ENCODE results near the gene OR10G8. TPM values are rescaled to one million over a fixed set of nuclear protein-coding genes. Genes with fewer than 3 reads are reported as not detected.

The OR10G8 gene
- total RNA-seq, 4 donors from 2014 or later, result not detected

- in situ Hi-C loops (cut with MboI; ENCODE audit: low sequenced_read_pairs in 4 of 4) (no loop called here), intact Hi-C loops (cut with DNase I; ENCODE audit: low total_unique reads) (no loop called here)
- ATAC-seq, result no peak
- DNase-seq, result no peak
- no peak overlapping the region for H3K4me3 ChIP-seq
- no peaks in the 10 kb centered on the region for H3K4me1 ChIP-seq
- TF ChIP-seq POLR2A (IDR thresholded peaks at IDR 0.05), result no peak
- TF ChIP-seq CTCF (IDR thresholded peaks at IDR 0.05 in 4 of 5, conservative IDR thresholded peaks at IDR 0.05 in 1 of 5), result no peak
- H3K36me3 ChIP-seq, result no peaks in the 10 kb centered on the region
- no peaks in the 10 kb centered on the region for H3K27me3 ChIP-seq
- no peaks in the 10 kb centered on the region for H3K9me3 ChIP-seq
- H3K27ac ChIP-seq, result no peak overlapping the region
Measured at GRCh38 chr11:124043420-124043819, 16.8 kb downstream of the OR10G8 start.

- no peak overlapping the region for H3K27ac ChIP-seq
- H3K27me3 ChIP-seq, result no peaks in the 10 kb centered on the region
- intact Hi-C loops (cut with DNase I; ENCODE audit: low total_unique reads), result no loop called here
- H3K36me3 ChIP-seq, result no peaks in the 10 kb centered on the region
- DNase-seq (no peak), ATAC-seq (no peak)
- TF ChIP-seq POLR2A (IDR thresholded peaks at IDR 0.05), result no peak
- TF ChIP-seq CTCF (IDR thresholded peaks at IDR 0.05 in 4 of 5, conservative IDR thresholded peaks at IDR 0.05 in 1 of 5), result no peak
- H3K4me3 ChIP-seq, result no peak overlapping the region
- H3K4me1 ChIP-seq, result no peaks in the 10 kb centered on the region
- in situ Hi-C loops (cut with MboI; ENCODE audit: low sequenced_read_pairs in 4 of 4), result loop anchor here in 3 of 4 donors (25.0 kb wide), 1 partner anchor 537 kb away; no protein-coding TSS in a partner anchor
- H3K9me3 ChIP-seq, result no peaks in the 10 kb centered on the region
Measured at GRCh38 chr11:124050748-124051147, 24.1 kb downstream of the OR10G8 start.

- Histone ChIP-seq H3K4me3 (no peak overlapping the region), H3K36me3 (no peaks in the 10 kb centered on the region), H3K4me1 (no peaks in the 10 kb centered on the region), H3K27me3 (no peaks in the 10 kb centered on the region), H3K27ac (no peak overlapping the region), H3K9me3 (no peaks in the 10 kb centered on the region)
- ATAC-seq (no peak), DNase-seq (no peak)
- TF ChIP-seq POLR2A (IDR thresholded peaks at IDR 0.05) (no peak), CTCF (IDR thresholded peaks at IDR 0.05 in 4 of 5, conservative IDR thresholded peaks at IDR 0.05 in 1 of 5) (no peak)
- in situ Hi-C loops (cut with MboI; ENCODE audit: low sequenced_read_pairs in 4 of 4), result loop anchor here in 3 of 4 donors (25.0 kb wide), 1 partner anchor 534 kb away; no protein-coding TSS in a partner anchor
- intact Hi-C loops (cut with DNase I; ENCODE audit: low total_unique reads), result no loop called here
Measured at GRCh38 chr11:124052966-124053365, 26.4 kb downstream of the OR10G8 start.

GRCh38 chr11:124068601-124069110 lies 42.1 kb downstream of the OR10G8 start:
- Histone ChIP-seq H3K27me3 (peaks cover 0 to 4% (median 0%) of the 10 kb centered on the region in 3 donors), H3K36me3 (no peaks in the 10 kb centered on the region), H3K4me3 (no peak overlapping the region), H3K4me1 (no peaks in the 10 kb centered on the region), H3K27ac (no peak overlapping the region), H3K9me3 (no peaks in the 10 kb centered on the region)
- no peak for ATAC-seq
- no peak for DNase-seq
- in situ Hi-C loops (cut with MboI; ENCODE audit: low sequenced_read_pairs in 4 of 4), result loop anchor here in 3 of 4 donors (25.0 kb wide), 1 partner anchor 519 kb away; no protein-coding TSS in a partner anchor
- intact Hi-C loops (cut with DNase I; ENCODE audit: low total_unique reads), result no loop called here
- TF ChIP-seq POLR2A (IDR thresholded peaks at IDR 0.05) (no peak), CTCF (IDR thresholded peaks at IDR 0.05 in 4 of 5, conservative IDR thresholded peaks at IDR 0.05 in 1 of 5) (no peak)

Measured in gastrocnemius medialis (tissue), 4 donors.